IMR-90 (cell line): Measurements from ENCODE around the gene ADAMTSL1. TPM values are rescaled to one million over a fixed set of nuclear protein-coding genes. Genes with fewer than 3 reads are reported as not detected.

ENCODE experiments used
- ATAC-seq: fragments of 200-7000 bp; cut with Tn5 transposase; 2 replicates; pipeline ENCODE4 v1.9.1; 2020; ENCODE audit warnings: low read depth, mild to moderate bottlenecking, moderate library complexity
- BruUV-seq: library from RNA; stranded (reverse); fragments of 400-500 nt; replicated peaks from 2 replicates; lab custom pipeline; 2021; lab: Mats Ljungman, UMichigan
- CTCF ChIA-PET: fragments of 300-600 bp; formaldehyde crosslinking; extraction: SDS; loops from one replicate; lab custom pipeline; 2021; ENCODE audit warnings: antibody characterized with exemption; lab: Yijun Ruan, JAX
- POLR2A ChIA-PET: fragments of 300-600 bp; sonication (Branson Sonifier 250); formaldehyde crosslinking; loops from one replicate; lab custom pipeline; 2022; ENCODE audit warnings: antibody characterized with exemption; ENCODE audit not compliant: unreplicated experiment; lab: Charles Lee
- DNase-seq: peaks from one replicate; pipeline ENCODE4 v3.0.0; 2013
- H2AFZ ChIP-seq: replicated peaks from 2 replicates; pipeline ENCODE3; 2013; ENCODE audit warnings: low read length, mild to moderate bottlenecking; ENCODE audit not compliant: poor library complexity
- H2AK5ac ChIP-seq: 2 replicates; pipeline ENCODE4 v1.6.1; 2013; ENCODE audit warnings: low read depth, low read length, inconsistent platforms
- H2AK9ac ChIP-seq: replicated peaks from 2 replicates; pipeline ENCODE3; 2013; ENCODE audit warnings: mild to moderate bottlenecking, low read depth, low read length, moderate library complexity; ENCODE audit not compliant: poor library complexity
- H2BK120ac ChIP-seq: 2 replicates; pipeline ENCODE4 v1.6.1; 2013; ENCODE audit warnings: low read depth, low read length, inconsistent platforms
- H2BK15ac ChIP-seq: 3 replicates; pipeline ENCODE4 v1.6.1; 2013; ENCODE audit warnings: low read depth, low read length, inconsistent platforms
- H2BK20ac ChIP-seq: 2 replicates; pipeline ENCODE4 v1.6.1; 2013; ENCODE audit warnings: low read depth, mild to moderate bottlenecking, inconsistent platforms, low read length, moderate library complexity
- H2BK5ac ChIP-seq: 2 replicates; pipeline ENCODE4 v1.6.1; 2013; ENCODE audit warnings: mild to moderate bottlenecking, low read depth, low read length, inconsistent platforms; ENCODE audit not compliant: poor library complexity, severe bottlenecking
- H3K14ac ChIP-seq: replicated peaks from 2 replicates; pipeline ENCODE4 v1.6.1; 2013; ENCODE audit warnings: low read depth, low read length, inconsistent platforms
- H3K18ac ChIP-seq: 2 replicates; pipeline ENCODE4 v1.6.1; 2013; ENCODE audit warnings: low read depth, low read length, control low read depth
- H3K23ac ChIP-seq: 2 replicates; pipeline ENCODE4 v1.6.1; 2013; ENCODE audit warnings: low read depth, low read length, inconsistent platforms
- H3K27ac ChIP-seq: 2 replicates; pipeline ENCODE4 v1.5.1; 2013; ENCODE audit warnings: mild to moderate bottlenecking, control low read depth, low read length; ENCODE audit not compliant: insufficient read depth
- H3K27me3 ChIP-seq: 2 replicates; pipeline ENCODE4 v1.6.1; 2013; ENCODE audit warnings: low read length; ENCODE audit not compliant: control insufficient read depth, insufficient read depth
- H3K36me3 ChIP-seq: 2 replicates; pipeline ENCODE4 v1.6.1; 2013; ENCODE audit warnings: low read length, mixed read lengths; ENCODE audit not compliant: control insufficient read depth, insufficient read depth
- H3K4ac ChIP-seq: 2 replicates; pipeline ENCODE4 v1.6.1; 2013; ENCODE audit warnings: low read depth, low read length, inconsistent platforms
- H3K4me1 ChIP-seq: 2 replicates; pipeline ENCODE4 v1.6.1; 2013; ENCODE audit warnings: low read length, mixed read lengths; ENCODE audit not compliant: control insufficient read depth, insufficient read depth
- H3K4me2 ChIP-seq: 2 replicates; pipeline ENCODE4 v1.6.1; 2013; ENCODE audit warnings: low read depth, mild to moderate bottlenecking, control low read depth, low read length, moderate library complexity
- H3K4me3 ChIP-seq: 2 replicates; pipeline ENCODE4 v1.5.1; 2013; ENCODE audit warnings: low read depth, mild to moderate bottlenecking, control low read depth, low read length, moderate library complexity; ENCODE audit not compliant: insufficient read depth
- H3K56ac ChIP-seq: 2 replicates; pipeline ENCODE4 v1.6.1; 2013; ENCODE audit warnings: low read length, inconsistent platforms; ENCODE audit not compliant: insufficient read depth; ENCODE audit errors: extremely low read depth
- H3K79me1 ChIP-seq, 2 experiments: 2 replicates each; pipeline ENCODE4 v1.6.1; 2013; ENCODE audit warnings: low read length in 2 of 2, inconsistent platforms in 1 of 2, low read depth in 1 of 2
- H3K9ac ChIP-seq: 2 replicates; pipeline ENCODE4 v1.6.1; 2013; ENCODE audit warnings: low read depth, low read length, control low read depth
- H3K9me1 ChIP-seq: 2 replicates; pipeline ENCODE4 v1.6.1; 2013; ENCODE audit warnings: low read length, inconsistent platforms; ENCODE audit not compliant: insufficient read depth
- H3K9me3 ChIP-seq: 2 replicates; pipeline ENCODE4 v1.6.1; 2013; ENCODE audit warnings: low read length; ENCODE audit not compliant: control insufficient read depth, insufficient read depth
- H4K20me1 ChIP-seq: 2 replicates; pipeline ENCODE4 v1.6.1; 2013; ENCODE audit warnings: low read length, inconsistent platforms; ENCODE audit not compliant: insufficient read depth
- H4K5ac ChIP-seq: 2 replicates; pipeline ENCODE4 v1.6.1; 2013; ENCODE audit warnings: mild to moderate bottlenecking, low read depth, low read length, control low read depth
- H4K8ac ChIP-seq, 2 experiments: 2 replicates each; pipeline ENCODE4 v1.6.1; 2013; ENCODE audit warnings: low read depth in 2 of 2, low read length in 2 of 2, control low read depth in 1 of 2, inconsistent platforms in 1 of 2
- H4K91ac ChIP-seq: 2 replicates; pipeline ENCODE4 v1.6.1; 2013; ENCODE audit warnings: low read depth, low read length, inconsistent platforms; ENCODE audit not compliant: insufficient read depth
- RFX5 ChIP-seq: IDR thresholded peaks from 2 replicates; pipeline ENCODE4 v1.8.0; 2012; ENCODE audit warnings: low read depth, mild to moderate bottlenecking, low read length, moderate library complexity
- SMC3 ChIP-seq: fragments of 150-350 bp; IDR thresholded peaks from 2 replicates; pipeline ENCODE4 v1.6.1; 2016; ENCODE audit warnings: low read depth, mild to moderate bottlenecking, antibody characterized with exemption, low read length, moderate library complexity
- WGBS, 2 experiments: methylation state at CpG; one replicate each; pipeline versions ENCODE4 v1.1.5 to v1.1.7; 2013; ENCODE audit warnings: missing lambda C conversion rate in 2 of 2; ENCODE audit not compliant: insufficient read length in 1 of 2; ENCODE audit errors: extremely low coverage in 2 of 2; 5-methylcytosine and 5-hydroxymethylcytosine counted together
- dilution Hi-C: fragments of 300-500 bp; cut with HindIII; formaldehyde crosslinking; loops from one replicate; pipeline ENCODE4 v1.14.3; 2018; ENCODE audit warnings: low sequenced_read_pairs; ENCODE audit not compliant: unreplicated experiment
- in situ Hi-C: fragments of 300-500 bp; cut with MboI; formaldehyde crosslinking; loops from 3 replicates; pipeline ENCODE4 v1.14.3; 2019; ENCODE audit warnings: low sequenced_read_pairs, inconsistent platforms, mixed read lengths
- intact Hi-C: fragments of 100-400 bp; cut with micrococcal nuclease; formaldehyde crosslinking; loops from 2 replicates; pipeline ENCODE4 v1.10.0; 2022
- polyA plus RNA-seq, 3 experiments: library from polyadenylated mRNA; depleted of rRNA; stranded (reverse); fragments of >200 nt; gene quantifications; 2 replicates each; pipeline ENCODE4 v1.2.3, GENCODE V29; 2012; ENCODE audit warnings: low replicate concordance in 1 of 3
- total RNA-seq: library from RNA; depleted of rRNA; stranded (reverse); fragments of >200 nt; gene quantifications from 2 replicates; pipeline ENCODE4 v1.2.3, GENCODE V29; 2012

Gene ADAMTSL1
- total and polyA plus RNA-seq, 2 of the 4 experiments (the other 2 are of a cell fraction) = 38.2 to 62.2 TPM

DNA sequence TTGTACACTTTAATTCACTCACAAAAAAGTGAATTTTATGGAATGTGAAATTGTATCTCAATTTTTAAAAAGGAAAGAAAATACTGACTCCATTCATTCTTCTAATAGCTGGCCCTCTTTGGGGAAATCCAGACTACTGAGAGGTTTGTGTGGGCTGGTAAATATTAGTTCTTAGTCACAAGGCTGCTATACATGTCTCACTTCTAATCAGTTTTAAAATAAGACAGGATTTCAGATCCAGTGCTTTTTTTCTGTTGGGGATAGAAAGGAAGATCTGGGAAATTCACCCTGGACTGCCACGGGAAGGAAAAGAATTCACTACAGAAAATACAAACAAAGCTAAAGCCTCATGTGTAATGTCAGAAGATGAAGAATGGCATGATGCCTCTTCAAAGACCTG is 32.7 kb upstream of the ADAMTSL1 start:
- H2AK5ac ChIP-seq = no peak overlapping the region
- H2BK20ac ChIP-seq = peak overlapping the region; percentile 0; the same call in 1 of the 2 replicates
- no peak for TF ChIP-seq RFX5
- no peak for TF ChIP-seq SMC3
- no peak overlapping the region for H4K91ac ChIP-seq
- intact Hi-C loops (loop anchor here (5.0 kb wide), 2 partner anchors 471 to 1016 kb away; no protein-coding TSS in a partner anchor), in situ Hi-C loops (loop anchor here (10.0 to 25.0 kb wide), 2 partner anchors 186 to 629 kb away; no protein-coding TSS in a partner anchor), dilution Hi-C loops (no loop called here)
- ATAC-seq = peak; percentile 13; the same call in 1 of the 2 replicates
- peak overlapping the region; percentile 18 for H2BK5ac ChIP-seq
- no peak overlapping the region; the same call in 1 of the 2 replicates for H3K23ac ChIP-seq
- no peaks in the 10 kb centered on the region for H3K9me1 ChIP-seq
- no peak overlapping the region for H3K27ac ChIP-seq
- H3K27me3 ChIP-seq = no peaks in the 10 kb centered on the region
- BruUV-seq = no TSS peak
- H3K4me3 ChIP-seq = no peak overlapping the region
- 0 out of 3 replicates have a peak overlapping the region, but pooled peaks have one; percentile 36 for H2BK15ac ChIP-seq
- no peak overlapping the region for H2AK9ac ChIP-seq
- no CpG with 5 or more reads among the region's 1 CpG for WGBS, 2 experiments
- no peak overlapping the region; the same call in 1 of the 2 replicates for H3K18ac ChIP-seq
- ChIA-PET CTCF (interaction anchor here (0.9 to 3.8 kb wide), 4 partner anchors 9 to 260 kb away, joined by 3 to 19 read pairs (median 4); no protein-coding TSS in a partner anchor), POLR2A (no interaction called here)
- H3K4ac ChIP-seq = no peak overlapping the region
- DNase-seq = peak; percentile 63
- H3K14ac ChIP-seq = no peak overlapping the region
- H3K56ac ChIP-seq = no peak overlapping the region
- H3K4me1 ChIP-seq = peaks cover 9% of the 10 kb centered on the region
- H3K79me1 ChIP-seq = no peaks in the 10 kb centered on the region
- H3K9me3 ChIP-seq = no peaks in the 10 kb centered on the region
- peak overlapping the region; percentile 46; the same call in 1 of the 2 replicates for H2BK120ac ChIP-seq
- H3K4me2 ChIP-seq = no peak overlapping the region; the same call in 1 of the 2 replicates
- no peak overlapping the region for H4K5ac ChIP-seq
- no peaks in the 10 kb centered on the region for H4K20me1 ChIP-seq
- no peaks in the 10 kb centered on the region for H3K36me3 ChIP-seq
- H3K9ac ChIP-seq = no peak overlapping the region
- H2AFZ ChIP-seq = no peak overlapping the region
- no peak overlapping the region for H4K8ac ChIP-seq
